Endometrial microvascular endothelial cells (primary cell): ENCODE measurements around the gene PSMD14. TPM values are rescaled to one million over a fixed set of nuclear protein-coding genes. Genes with fewer than 3 reads are reported as not detected.
"Not testable (repeated sequence)": the region's sequence is repeated elsewhere in the genome, so short reads cannot be mapped to it uniquely, and the experiment has no call there.

ENCODE experiments used
- in situ Hi-C: cut with HindIII; loops from 2 replicates; pipeline ENCODE4 v1.10.0; 2017; ENCODE audit warnings: low sequenced_read_pairs, low pct_unique_long_range_greater_than_20kb; ENCODE audit errors: inconsistent ontology term
- total RNA-seq: library from RNA; depleted of rRNA; stranded (reverse); fragments of >200 nt; gene quantifications from one replicate; pipeline ENCODE4 v1.2.3, GENCODE V29; 2015; ENCODE audit errors: inconsistent ontology term

PSMD14 gene
- total RNA-seq, 1 donor from 2014 or later = 108 TPM

GRCh38 chr2:161327582-161327981 lies 19.4 kb downstream of the PSMD14 start:
- in situ Hi-C loops = no loop called here

- in situ Hi-C loops = no loop called here
These were observed 24.2 kb downstream of the PSMD14 start for GRCh38 chr2:161332371-161332967.

GRCh38 chr2:161335626-161336025 lies 27.4 kb downstream of the PSMD14 start:
- in situ Hi-C loops = no loop called here

GRCh38 chr2:161337247-161337646 lies 29.0 kb downstream of the PSMD14 start:
- in situ Hi-C loops = no loop called here

GRCh38 chr2:161339532-161339931 lies 31.3 kb downstream of the PSMD14 start:
- in situ Hi-C loops = not testable (repeated sequence)

- in situ Hi-C loops = not testable (repeated sequence)
These were observed 32.7 kb downstream of the PSMD14 start for GRCh38 chr2:161340930-161341413.

GRCh38 chr2:161343235-161343634 lies 35.0 kb downstream of the PSMD14 start:
- in situ Hi-C loops = no loop called here

GRCh38 chr2:161344692-161345091 lies 36.5 kb downstream of the PSMD14 start:
- in situ Hi-C loops = no loop called here

- in situ Hi-C loops = no loop called here
These were observed 43.5 kb downstream of the PSMD14 start for GRCh38 chr2:161351678-161352077.

GRCh38 chr2:161352719-161353118 lies 44.5 kb downstream of the PSMD14 start:
- in situ Hi-C loops = no loop called here

- in situ Hi-C loops = no loop called here
These were observed 45.3 kb downstream of the PSMD14 start for GRCh38 chr2:161353543-161353942.

- in situ Hi-C loops = no loop called here
These were observed 45.9 kb downstream of the PSMD14 start for GRCh38 chr2:161354106-161354505.

- in situ Hi-C loops = no loop called here
These were observed 46.9 kb downstream of the PSMD14 start for GRCh38 chr2:161355106-161355505.

- in situ Hi-C loops = no loop called here
These were observed 47.8 kb downstream of the PSMD14 start for GRCh38 chr2:161355983-161356382.

- in situ Hi-C loops = no loop called here
These were observed 48.9 kb downstream of the PSMD14 start for GRCh38 chr2:161357097-161357496.

- in situ Hi-C loops = no loop called here
These were observed 50.6 kb downstream of the PSMD14 start for GRCh38 chr2:161358838-161359237.

- in situ Hi-C loops = not testable (repeated sequence)
These were observed 52.0 kb downstream of the PSMD14 start for GRCh38 chr2:161360095-161360654.

- in situ Hi-C loops = no loop called here
These were observed 54.4 kb downstream of the PSMD14 start for GRCh38 chr2:161362568-161363166.

GRCh38 chr2:161367675-161368074 lies 59.5 kb downstream of the PSMD14 start:
- in situ Hi-C loops = no loop called here

- in situ Hi-C loops = no loop called here
These were observed 61.1 kb downstream of the PSMD14 start for GRCh38 chr2:161369311-161369710.
